Trophoblast cell (in vitro differentiated cells and primary cell): Measurements from ENCODE around the gene EIF4G2.

Experiments
- DNase-seq, 2 donors: peaks; one replicate each; pipeline ENCODE4 v3.0.0-alpha.2; 2016
- H2AFZ ChIP-seq: 2 replicates; pipeline ENCODE4 v1.6.1; 2013; ENCODE audit warnings: low read length, moderate library complexity, mild to moderate bottlenecking; ENCODE audit not compliant: insufficient read depth, poor library complexity
- H2AK5ac ChIP-seq: 2 replicates; pipeline ENCODE4 v1.6.1; 2013; ENCODE audit warnings: mild to moderate bottlenecking, low read length
- H2BK120ac ChIP-seq: 2 replicates; pipeline ENCODE4 v1.6.1; 2013; ENCODE audit warnings: low read length, mild to moderate bottlenecking, moderate library complexity; ENCODE audit not compliant: insufficient read depth, poor library complexity
- H2BK12ac ChIP-seq: 2 replicates; pipeline ENCODE4 v1.6.1; 2013; ENCODE audit warnings: mild to moderate bottlenecking, low read length, moderate library complexity
- H2BK5ac ChIP-seq: 2 replicates; pipeline ENCODE4 v1.6.1; 2013; ENCODE audit warnings: low read length, low read depth, moderate library complexity, mild to moderate bottlenecking; ENCODE audit not compliant: poor library complexity
- H3K14ac ChIP-seq: 2 replicates; pipeline ENCODE4 v1.6.1; 2013; ENCODE audit warnings: mild to moderate bottlenecking, low read length
- H3K18ac ChIP-seq: 2 replicates; pipeline ENCODE4 v1.6.1; 2013; ENCODE audit warnings: mild to moderate bottlenecking, low read length
- H3K23ac ChIP-seq: 2 replicates; pipeline ENCODE4 v1.6.1; 2013; ENCODE audit warnings: low read length
- H3K27ac ChIP-seq: 2 replicates; pipeline ENCODE4 v1.5.1; 2013; ENCODE audit warnings: low read depth, mild to moderate bottlenecking, inconsistent platforms, low read length, moderate library complexity
- H3K27me3 ChIP-seq: 2 replicates; pipeline ENCODE4 v1.6.1; 2013; ENCODE audit warnings: inconsistent platforms, mild to moderate bottlenecking, low read length, moderate library complexity; ENCODE audit not compliant: insufficient read depth
- H3K36me3 ChIP-seq, 2 experiments: 1 replicate in 1 of 2; 2 replicates in 1 of 2; pipeline ENCODE4 v1.6.1; 2013; ENCODE audit warnings: low read length in 2 of 2, mild to moderate bottlenecking in 2 of 2, moderate library complexity in 1 of 2; ENCODE audit not compliant: insufficient read depth in 2 of 2, control insufficient read depth in 1 of 2
- H3K4ac ChIP-seq: 2 replicates; pipeline ENCODE4 v1.6.1; 2013; ENCODE audit warnings: low read depth, mild to moderate bottlenecking, low read length, moderate library complexity
- H3K4me1 ChIP-seq, 2 experiments: 1 replicate in 1 of 2; 2 replicates in 1 of 2; pipeline ENCODE4 v1.6.1; 2013; ENCODE audit warnings: low read length in 2 of 2, mild to moderate bottlenecking in 2 of 2, moderate library complexity in 1 of 2; ENCODE audit not compliant: insufficient read depth in 2 of 2, control insufficient read depth in 1 of 2
- H3K4me2 ChIP-seq: 2 replicates; pipeline ENCODE4 v1.6.1; 2013; ENCODE audit warnings: inconsistent platforms, mild to moderate bottlenecking, low read length, moderate library complexity
- H3K4me3 ChIP-seq: 2 replicates; pipeline ENCODE4 v1.5.1; 2013; ENCODE audit warnings: mild to moderate bottlenecking, low read depth, low read length, inconsistent platforms
- H3K79me1 ChIP-seq: one replicate; pipeline ENCODE4 v1.6.1; 2013; ENCODE audit warnings: low read length
- H3K79me2 ChIP-seq: 2 replicates; pipeline ENCODE4 v1.6.1; 2013; ENCODE audit warnings: low read length, mild to moderate bottlenecking; ENCODE audit not compliant: control insufficient read depth, insufficient read depth, poor library complexity
- H3K9ac ChIP-seq: 2 replicates; pipeline ENCODE4 v1.6.1; 2013; ENCODE audit warnings: mild to moderate bottlenecking, low read length
- H3K9me3 ChIP-seq: 2 replicates; pipeline ENCODE4 v1.6.1; 2013; ENCODE audit warnings: low read depth, mild to moderate bottlenecking, control low read depth, inconsistent platforms, low read length; ENCODE audit not compliant: insufficient read depth
- H4K12ac ChIP-seq: 2 replicates; pipeline ENCODE4 v1.6.1; 2013; ENCODE audit warnings: low read depth, mild to moderate bottlenecking, low read length, moderate library complexity
- H4K8ac ChIP-seq: 2 replicates; pipeline ENCODE4 v1.6.1; 2013; ENCODE audit warnings: low read depth, mild to moderate bottlenecking, low read length, moderate library complexity
- H4K91ac ChIP-seq: one replicate; pipeline ENCODE4 v1.6.1; 2013; ENCODE audit warnings: low read depth, mild to moderate bottlenecking, low read length, moderate library complexity
- WGBS: extraction: QIAGEN DNeasy Blood & Tissue Kit; methylation state at CpG from one replicate; pipeline ENCODE4 v1.1.7; 2013; ENCODE audit warnings: missing lambda C conversion rate; ENCODE audit not compliant: insufficient read length, insufficient coverage; ENCODE audit errors: extremely low coverage; 5-methylcytosine and 5-hydroxymethylcytosine counted together

EIF4G2 gene

DNA sequence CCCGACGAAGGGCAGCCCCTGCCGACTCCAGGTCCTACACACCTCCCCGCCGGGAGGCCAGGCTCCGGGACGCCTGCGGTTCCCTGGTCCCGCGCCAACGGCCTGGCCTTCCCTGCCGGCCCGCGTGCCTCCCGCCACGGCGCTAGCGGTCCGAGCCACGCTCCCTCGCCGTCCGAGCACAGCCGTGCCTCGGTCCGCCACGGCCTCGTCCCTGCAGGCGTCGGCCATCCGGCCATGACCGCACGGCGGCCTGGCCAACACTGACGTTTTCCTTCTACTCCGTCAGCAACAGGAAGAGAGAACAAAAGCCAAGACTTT, 532 bp downstream of the EIF4G2 start:
- H3K4me3 ChIP-seq = peak overlapping the region; percentile 100
- H3K79me1 ChIP-seq = peaks cover 16% of the 10 kb centered on the region
- peak overlapping the region; percentile 71 for H3K23ac ChIP-seq
- WGBS = no CpG with 5 or more reads among the region's 36 CpGs
- peak overlapping the region; percentile 92 for H3K18ac ChIP-seq
- peak overlapping the region; percentile 95 for H4K8ac ChIP-seq
- no peak for DNase-seq
- peak overlapping the region; percentile 91 for H3K27ac ChIP-seq
- peak overlapping the region; percentile 100 for H4K91ac ChIP-seq
- H2BK12ac ChIP-seq = peak overlapping the region; percentile 67
- peak overlapping the region; percentile 61 for H3K4me2 ChIP-seq
- H3K4ac ChIP-seq = peak overlapping the region; percentile 97
- H3K36me3 ChIP-seq = peaks cover 17 to 30% of the 10 kb centered on the region in 2 experiments
- peak overlapping the region; percentile 99 for H3K14ac ChIP-seq
- peaks cover 22% of the 10 kb centered on the region for H3K79me2 ChIP-seq
- H2AFZ ChIP-seq = peak overlapping the region; percentile 46
- H2BK5ac ChIP-seq = peak overlapping the region; percentile 84
- H3K4me1 ChIP-seq = peaks cover 0 to 3% of the 10 kb centered on the region in 2 experiments
- H4K12ac ChIP-seq = peak overlapping the region; percentile 92
- H3K9ac ChIP-seq = peak overlapping the region; percentile 100
- H2BK120ac ChIP-seq = peak overlapping the region; percentile 89
- peak overlapping the region; percentile 97 for H2AK5ac ChIP-seq
- H3K9me3 ChIP-seq = peaks cover 2% of the 10 kb centered on the region
- H3K27me3 ChIP-seq = peaks cover 4% of the 10 kb centered on the region

- DNase-seq = peak in 1 of 2 donors; percentile 55
- Histone ChIP-seq H2AK5ac (peak overlapping the region; percentile 97), H3K36me3 (peaks cover 18 to 36% of the 10 kb centered on the region in 2 experiments), H3K4me2 (peak overlapping the region; percentile 61), H2BK12ac (peak overlapping the region; percentile 67), H3K79me2 (peaks cover 22% of the 10 kb centered on the region), H3K79me1 (peaks cover 16% of the 10 kb centered on the region), H3K27ac (peak overlapping the region; percentile 91), H3K9ac (peak overlapping the region; percentile 100), H4K12ac (peak overlapping the region; percentile 92), H4K8ac (peak overlapping the region; percentile 95), H3K23ac (peak overlapping the region; percentile 71), H3K9me3 (peaks cover 2% of the 10 kb centered on the region), H3K14ac (peak overlapping the region; percentile 99), H3K4me1 (peaks cover 0 to 3% of the 10 kb centered on the region in 2 experiments), H4K91ac (peak overlapping the region; percentile 100), H3K4me3 (peak overlapping the region; percentile 100), H3K18ac (peak overlapping the region; percentile 92), H2AFZ (peak overlapping the region; percentile 46), H2BK120ac (peak overlapping the region; percentile 89), H2BK5ac (peak overlapping the region; percentile 84), H3K4ac (peak overlapping the region; percentile 97), H3K27me3 (peaks cover 4% of the 10 kb centered on the region)
- no CpG with 5 or more reads among the region's 39 CpGs for WGBS
Measured at GRCh38 chr11:10807493-10808234, 1.1 kb downstream of the EIF4G2 start.

DNA sequence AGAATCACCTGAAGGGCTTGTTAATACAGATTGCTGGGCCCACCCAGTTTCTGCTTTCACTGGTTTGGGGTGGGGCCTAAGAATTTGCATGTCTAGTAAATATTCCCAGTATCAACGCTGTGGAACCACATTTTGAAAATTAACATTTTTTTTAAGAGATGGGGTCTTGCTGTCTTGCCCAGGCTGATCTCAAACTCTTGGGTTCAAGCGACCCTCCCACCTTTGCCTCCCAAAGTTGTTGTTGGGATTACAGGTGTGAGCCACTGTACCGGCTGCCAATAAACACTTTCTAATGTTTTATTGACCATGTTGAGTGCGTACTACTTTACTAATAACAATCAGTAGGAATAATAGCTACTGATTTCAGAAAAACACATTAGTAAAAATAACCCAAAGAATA, 2.5 kb downstream of the EIF4G2 start:
- H4K8ac ChIP-seq = no peak overlapping the region
- H2AFZ ChIP-seq = no peak overlapping the region

DNA sequence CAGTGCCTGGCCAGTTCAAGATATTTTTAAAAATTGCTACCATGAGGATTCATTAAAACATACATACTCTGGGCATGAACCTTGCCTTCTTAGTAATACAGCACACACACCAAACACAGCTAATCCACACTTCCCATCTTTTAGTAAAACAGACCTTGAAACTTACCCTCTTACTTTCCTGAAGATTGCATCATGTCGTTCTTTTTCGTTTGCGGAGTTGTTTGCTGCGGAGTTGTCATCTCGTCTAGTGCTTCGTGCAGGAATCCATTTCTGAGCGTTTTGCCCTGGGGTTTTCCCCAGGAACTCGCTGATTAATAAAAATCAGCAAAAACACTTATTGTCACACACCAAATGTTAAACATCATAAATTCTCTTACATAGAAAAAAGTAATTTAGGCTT, 3.0 kb downstream of the EIF4G2 start:
- Histone ChIP-seq H3K4me1 (peaks cover 0 to 3% of the 10 kb centered on the region in 2 experiments), H3K27ac (no peak overlapping the region), H3K79me1 (peaks cover 16% of the 10 kb centered on the region), H4K12ac (no peak overlapping the region), H4K8ac (no peak overlapping the region), H3K79me2 (peaks cover 22% of the 10 kb centered on the region), H2AK5ac (no peak overlapping the region), H3K9me3 (peaks cover 2% of the 10 kb centered on the region), H3K18ac (no peak overlapping the region), H3K23ac (no peak overlapping the region), H3K27me3 (peaks cover 4% of the 10 kb centered on the region), H2AFZ (no peak overlapping the region), H3K4me2 (peak overlapping the region; percentile 45), H4K91ac (no peak overlapping the region), H2BK5ac (no peak overlapping the region), H2BK120ac (no peak overlapping the region), H3K36me3 (peaks cover 25 to 50% of the 10 kb centered on the region in 2 experiments), H3K4me3 (no peak overlapping the region), H3K9ac (no peak overlapping the region), H3K4ac (peak overlapping the region; percentile 77), H2BK12ac (no peak overlapping the region), H3K14ac (no peak overlapping the region)
- WGBS = no CpG with 5 or more reads among the region's 8 CpGs
- no peak for DNase-seq

More for the DNA sequence above, 2.5 kb downstream of the EIF4G2 start:
- Histone ChIP-seq H3K14ac (no peak overlapping the region), H4K12ac (no peak overlapping the region), H3K9ac (no peak overlapping the region), H3K18ac (no peak overlapping the region), H3K4me3 (no peak overlapping the region), H3K36me3 (peaks cover 23 to 48% of the 10 kb centered on the region in 2 experiments), H2AK5ac (no peak overlapping the region), H3K9me3 (peaks cover 2% of the 10 kb centered on the region), H3K4me2 (peak overlapping the region; percentile 45), H3K4me1 (peaks cover 0 to 3% of the 10 kb centered on the region in 2 experiments), H3K27me3 (peaks cover 4% of the 10 kb centered on the region), H3K23ac (no peak overlapping the region), H2BK5ac (no peak overlapping the region), H3K27ac (no peak overlapping the region), H2BK12ac (no peak overlapping the region), H2BK120ac (no peak overlapping the region), H3K4ac (peak overlapping the region; percentile 77), H4K91ac (no peak overlapping the region), H3K79me1 (peaks cover 16% of the 10 kb centered on the region), H3K79me2 (peaks cover 22% of the 10 kb centered on the region)
- DNase-seq = peak in 1 of 2 donors; percentile 14
- no CpG with 5 or more reads among the region's 4 CpGs for WGBS
